Small intestine (tissue), 7 donors: Measurements from ENCODE around the gene NKD1. TPM values are rescaled to one million over a fixed set of nuclear protein-coding genes. Genes with fewer than 3 reads are reported as not detected.

Experiments
- DNase-seq, 2 donors: peaks; one replicate each; pipeline versions ENCODE4 v3.0.0 to v3.0.0-alpha.2; 2013
- FAIRE-seq: peaks from 2 replicates; lab custom pipeline; 2012; peaks lifted over from hg19 to GRCh38; lab: Jason Lieb, UNC
- H3K27ac ChIP-seq, 3 donors: one replicate each; pipeline ENCODE4 v1.5.1; 2013; ENCODE audit warnings: low read length in 2 of 3, mild to moderate bottlenecking in 2 of 3, control low read depth in 1 of 3, inconsistent platforms in 1 of 3, low read depth in 1 of 3, moderate library complexity in 1 of 3
- H3K27me3 ChIP-seq, 3 donors: one replicate each; pipeline ENCODE4 v1.6.1; 2013; ENCODE audit warnings: low read length in 3 of 3, inconsistent platforms in 1 of 3; ENCODE audit not compliant: control insufficient read depth in 3 of 3, insufficient read depth in 3 of 3
- H3K36me3 ChIP-seq, 3 donors: one replicate each; pipeline ENCODE4 v1.6.1; 2013; ENCODE audit warnings: low read length in 3 of 3, inconsistent platforms in 1 of 3, low read depth in 1 of 3, mild to moderate bottlenecking in 1 of 3, moderate library complexity in 1 of 3; ENCODE audit not compliant: control insufficient read depth in 3 of 3, insufficient read depth in 2 of 3
- H3K4me1 ChIP-seq, 3 donors: one replicate each; pipeline ENCODE4 v1.6.1; 2013; ENCODE audit warnings: low read length in 2 of 3, inconsistent platforms in 1 of 3, low read depth in 1 of 3, mild to moderate bottlenecking in 1 of 3, moderate library complexity in 1 of 3; ENCODE audit not compliant: control insufficient read depth in 3 of 3, insufficient read depth in 2 of 3
- H3K4me3 ChIP-seq, 3 donors: one replicate each; pipeline ENCODE4 v1.5.1; 2013; ENCODE audit warnings: low read length in 3 of 3, control low read depth in 1 of 3, inconsistent platforms in 1 of 3, low read depth in 1 of 3, mild to moderate bottlenecking in 1 of 3, moderate library complexity in 1 of 3
- H3K9me3 ChIP-seq, 2 donors: one replicate each; pipeline ENCODE4 v1.6.1; 2013; ENCODE audit warnings: low read depth in 1 of 2, low read length in 1 of 2; ENCODE audit not compliant: control insufficient read depth in 2 of 2, insufficient read depth in 1 of 2
- WGBS, 3 donors: extraction: QIAGEN DNeasy Blood & Tissue Kit; methylation state at CpG; one replicate each; pipeline ENCODE4 v1.1.7; 2013; 5-methylcytosine and 5-hydroxymethylcytosine counted together
- polyA plus RNA-seq, 4 donors: library from polyadenylated mRNA; stranded (reverse) in 3 of 4; unstranded in 1 of 4; fragments of 200-250 nt in 3 of 4; fragments of 120-200 nt in 1 of 4; gene quantifications; one replicate each; pipeline versions ENCODE4 v1.2.1 to v1.2.3, GENCODE V29; 2013
- donor health status: healthy with polysubstance abuse.
- donor health status: control.
- donor health status: control.
- donor health status: Bipolar disorder and iron deficiency.
- donor health status: healthy.

The NKD1 gene
- polyA plus RNA-seq, 4 donors, result 0.22 to 2.9 (median 1.3) TPM

DNA sequence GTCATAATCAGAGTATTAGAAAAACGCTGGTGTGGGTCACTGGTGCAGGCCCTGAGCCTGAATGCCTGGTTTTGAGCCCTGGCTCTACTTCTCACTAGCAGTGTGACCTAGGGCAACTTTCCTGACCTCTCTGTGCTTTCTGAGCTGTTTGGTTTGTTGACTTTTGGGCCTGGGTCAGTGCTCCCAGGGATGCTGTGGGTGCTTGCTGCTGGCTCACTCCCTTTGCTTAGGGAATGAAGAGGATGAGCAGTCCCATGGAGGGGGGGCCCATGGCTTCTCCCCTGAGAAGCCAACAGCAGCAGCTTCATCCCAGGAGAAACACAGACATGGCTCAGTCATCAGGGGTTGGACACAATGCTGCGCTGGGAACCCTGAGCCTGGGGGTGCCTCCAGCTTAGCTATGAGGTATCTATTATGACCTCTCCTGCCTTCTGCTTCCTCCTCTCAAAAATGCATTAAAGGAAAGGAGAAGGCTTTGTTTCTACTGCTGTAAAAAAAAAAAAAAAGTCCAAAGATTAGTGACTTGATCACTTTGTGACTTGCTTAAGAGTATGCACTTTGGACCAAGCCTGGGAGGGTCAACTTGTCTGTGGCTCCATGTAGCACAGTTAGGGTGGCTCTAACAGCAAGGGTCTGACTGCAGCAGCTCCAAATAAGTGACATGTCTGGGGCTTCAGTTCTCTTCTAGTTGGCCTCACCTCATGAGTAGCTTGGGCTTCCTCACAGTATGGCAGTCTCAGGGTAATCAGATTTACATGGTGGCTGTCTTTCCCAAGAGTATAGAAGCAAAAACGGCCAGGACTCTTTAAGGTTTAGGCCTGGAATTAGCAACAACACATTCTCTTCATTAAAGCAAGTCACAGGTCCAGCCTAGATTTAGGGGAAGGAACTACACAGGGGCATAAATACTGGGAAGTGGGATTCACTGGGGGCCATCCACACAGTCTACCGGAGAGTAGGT is 13.0 kb downstream of the NKD1 start:
- Histone ChIP-seq H3K4me1 (peaks cover 0 to 8% (median 0%) of the 10 kb centered on the region in 3 donors), H3K36me3 (peaks cover 0 to 17% (median 0%) of the 10 kb centered on the region in 3 donors), H3K4me3 (no peak overlapping the region), H3K9me3 (peaks cover 0 to 12% of the 10 kb centered on the region in 2 donors), H3K27ac (peak overlapping the region in 1 of 3 donors; percentile 51), H3K27me3 (no peaks in the 10 kb centered on the region)
- peak; percentile 49 to 81 for DNase-seq
- 77 to 86% (median 82%) methylated on average over 4 of the region's 4 CpGs for whole genome bisulfite sequencing, 3 donors
- FAIRE-seq, result no peak

DNA sequence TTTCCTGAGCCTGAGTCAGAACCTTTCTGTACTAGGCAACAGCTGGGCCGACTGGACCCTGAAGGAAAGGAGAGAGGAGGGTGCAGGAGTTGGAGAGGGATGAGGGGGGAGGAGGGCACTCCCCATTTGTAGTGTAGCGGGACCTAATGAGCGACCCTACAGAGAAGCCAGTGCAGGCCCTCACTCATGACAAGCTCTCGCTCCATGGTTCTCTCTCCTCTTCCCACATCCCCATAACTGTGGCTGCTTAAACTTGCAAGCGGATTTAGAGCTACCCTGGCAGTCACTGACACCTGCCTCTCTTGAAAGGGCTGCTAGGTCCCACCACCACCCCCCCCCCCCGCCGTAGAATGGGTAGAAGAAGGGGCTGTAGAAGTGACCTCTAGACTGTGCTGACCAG is 14.5 kb downstream of the NKD1 start:
- DNase-seq (no peak), FAIRE-seq (no peak)
- peaks cover 0 to 8% (median 0%) of the 10 kb centered on the region in 3 donors for H3K4me1 ChIP-seq
- no peak overlapping the region for H3K27ac ChIP-seq
- H3K4me3 ChIP-seq, result no peak overlapping the region
- WGBS, 3 donors, result 85 to 94% (median 91%) methylated on average over 7 of the region's 7 CpGs
- H3K9me3 ChIP-seq, result peaks cover 0 to 12% of the 10 kb centered on the region in 2 donors
- peaks cover 0 to 19% (median 0%) of the 10 kb centered on the region in 3 donors for H3K36me3 ChIP-seq
- H3K27me3 ChIP-seq, result no peaks in the 10 kb centered on the region

DNA sequence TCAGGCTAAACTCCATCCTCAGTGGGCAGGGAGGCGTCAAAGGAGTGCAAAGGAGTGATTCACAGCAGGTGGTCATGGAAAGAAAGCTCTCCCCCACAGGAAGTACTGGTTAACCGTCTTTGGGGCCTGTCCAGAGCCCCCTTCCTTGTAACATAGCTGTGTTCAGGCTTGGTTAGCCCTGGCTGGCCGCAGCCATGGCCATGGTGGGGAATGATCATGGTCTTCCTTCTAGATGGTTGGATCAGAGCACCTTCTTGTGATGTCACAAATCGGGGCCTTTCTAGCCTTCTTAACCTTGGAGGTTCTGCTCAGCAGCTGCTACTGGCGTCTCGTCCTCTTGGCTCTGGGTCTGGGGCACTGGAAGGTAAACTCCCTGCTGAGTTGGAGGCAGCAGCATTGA is 15.8 kb downstream of the NKD1 start:
- FAIRE-seq (no peak), DNase-seq (no peak)
- Histone ChIP-seq H3K36me3 (peaks cover 0 to 17% (median 0%) of the 10 kb centered on the region in 3 donors), H3K9me3 (peaks cover 0 to 12% of the 10 kb centered on the region in 2 donors), H3K4me1 (peaks cover 0 to 8% (median 0%) of the 10 kb centered on the region in 3 donors), H3K4me3 (no peak overlapping the region), H3K27me3 (no peaks in the 10 kb centered on the region), H3K27ac (no peak overlapping the region)
- 71 to 84% (median 84%) methylated on average over 6 of the region's 6 CpGs for WGBS, 3 donors

DNA sequence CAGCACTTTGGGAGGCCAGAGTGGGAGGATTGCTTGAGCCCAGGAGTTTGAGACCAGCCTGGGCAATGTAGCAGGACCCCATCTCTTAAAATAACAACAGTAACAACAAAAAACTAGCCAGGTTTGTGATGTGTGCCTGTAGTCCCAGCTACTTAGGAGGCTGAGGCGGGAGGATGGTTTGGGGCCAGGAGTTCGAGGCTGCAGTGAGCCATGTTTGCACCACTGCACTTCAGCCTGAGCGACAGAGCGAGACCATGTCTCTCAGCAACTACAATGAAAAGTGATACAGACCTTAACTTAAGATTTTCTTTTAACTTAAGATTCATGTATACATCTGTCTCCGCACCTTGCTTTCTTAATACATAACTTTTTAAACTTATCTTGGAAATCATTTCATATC is 17.2 kb downstream of the NKD1 start:
- no peak overlapping the region for H3K4me3 ChIP-seq
- DNase-seq, result no peak
- no peak overlapping the region for H3K27ac ChIP-seq
- WGBS, 3 donors, result 94 to 97% (median 96%) methylated on average over 5 of the region's 5 CpGs
- no peaks in the 10 kb centered on the region for H3K27me3 ChIP-seq
- H3K4me1 ChIP-seq, result peaks cover 0 to 8% (median 0%) of the 10 kb centered on the region in 3 donors
- peaks cover 0 to 12% of the 10 kb centered on the region in 2 donors for H3K9me3 ChIP-seq
- FAIRE-seq, result no peak
- peaks cover 0 to 15% (median 0%) of the 10 kb centered on the region in 3 donors for H3K36me3 ChIP-seq

DNA sequence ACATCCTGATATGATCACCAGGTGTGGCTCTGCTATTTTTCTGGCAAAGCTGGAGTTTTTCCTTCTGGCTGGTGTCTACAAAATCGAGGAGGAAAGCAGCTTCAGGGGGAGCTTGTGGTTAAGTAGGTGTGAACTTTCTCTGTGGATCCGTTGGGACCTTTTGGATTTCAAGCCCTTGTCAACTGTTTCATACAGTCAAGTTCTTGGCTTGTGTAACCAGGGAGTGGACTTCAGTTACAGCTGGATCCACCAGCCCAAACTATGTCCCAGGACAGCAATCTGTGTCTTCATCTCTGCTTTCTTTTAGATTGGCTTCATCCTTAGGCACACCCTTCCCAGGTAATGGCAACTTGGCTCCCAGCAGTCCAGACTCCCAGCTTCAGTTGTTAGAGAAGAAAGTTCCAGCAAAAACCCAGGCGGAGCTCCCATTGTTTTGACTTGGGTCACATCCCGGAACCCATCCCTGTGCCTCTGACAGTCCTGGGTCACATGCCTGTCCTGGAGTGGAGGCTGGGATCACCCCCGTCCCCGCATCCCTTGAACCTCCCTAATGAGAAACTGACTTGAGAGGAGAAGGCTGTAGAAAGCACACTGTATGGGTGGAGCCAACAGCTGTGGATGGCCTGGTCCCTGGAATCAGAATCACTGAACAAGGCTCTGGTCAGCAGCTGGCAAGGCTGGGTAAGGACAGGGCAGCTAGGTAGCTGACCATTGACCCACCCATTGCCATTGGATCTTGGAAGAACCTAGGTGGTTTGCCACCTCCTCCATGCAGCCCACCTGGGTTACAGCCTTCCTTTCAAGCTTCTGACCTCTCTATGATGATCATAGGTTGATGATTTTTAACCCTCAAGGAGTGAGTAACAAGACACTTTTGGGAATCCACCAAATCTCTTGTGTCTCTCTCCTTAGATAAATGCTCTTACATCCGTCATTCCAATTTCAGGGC is 18.1 kb downstream of the NKD1 start:
- 85 to 87% (median 86%) methylated on average over 7 of the region's 7 CpGs for WGBS, 3 donors
- no peak for FAIRE-seq
- H3K27me3 ChIP-seq, result no peaks in the 10 kb centered on the region
- no peak for DNase-seq
- H3K4me3 ChIP-seq, result no peak overlapping the region
- peaks cover 0 to 7% of the 10 kb centered on the region in 2 donors for H3K9me3 ChIP-seq
- H3K4me1 ChIP-seq, result peaks cover 0 to 5% (median 0%) of the 10 kb centered on the region in 3 donors
- no peak overlapping the region for H3K27ac ChIP-seq
- peaks cover 0 to 11% (median 0%) of the 10 kb centered on the region in 3 donors for H3K36me3 ChIP-seq

DNA sequence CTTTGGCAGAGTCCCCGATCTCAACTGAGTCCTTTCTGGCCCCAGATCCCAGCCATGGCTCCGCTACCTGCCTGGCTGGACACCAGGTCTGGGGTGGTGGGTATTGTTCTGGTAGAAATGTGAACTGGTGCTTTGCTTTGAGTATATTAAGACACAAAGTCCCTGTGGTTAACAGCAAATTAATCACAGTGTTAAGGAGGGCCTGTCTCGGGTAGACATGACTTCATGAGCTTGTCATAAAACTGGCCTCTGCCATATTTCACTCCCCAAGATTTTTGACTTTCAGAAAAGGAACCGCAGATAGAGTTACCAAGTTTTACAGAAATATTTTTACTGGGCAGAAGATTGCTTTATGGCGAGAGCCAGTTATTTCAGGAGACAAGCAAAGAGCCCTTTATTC is 19.5 kb downstream of the NKD1 start:
- FAIRE-seq (no peak), DNase-seq (no peak)

DNA sequence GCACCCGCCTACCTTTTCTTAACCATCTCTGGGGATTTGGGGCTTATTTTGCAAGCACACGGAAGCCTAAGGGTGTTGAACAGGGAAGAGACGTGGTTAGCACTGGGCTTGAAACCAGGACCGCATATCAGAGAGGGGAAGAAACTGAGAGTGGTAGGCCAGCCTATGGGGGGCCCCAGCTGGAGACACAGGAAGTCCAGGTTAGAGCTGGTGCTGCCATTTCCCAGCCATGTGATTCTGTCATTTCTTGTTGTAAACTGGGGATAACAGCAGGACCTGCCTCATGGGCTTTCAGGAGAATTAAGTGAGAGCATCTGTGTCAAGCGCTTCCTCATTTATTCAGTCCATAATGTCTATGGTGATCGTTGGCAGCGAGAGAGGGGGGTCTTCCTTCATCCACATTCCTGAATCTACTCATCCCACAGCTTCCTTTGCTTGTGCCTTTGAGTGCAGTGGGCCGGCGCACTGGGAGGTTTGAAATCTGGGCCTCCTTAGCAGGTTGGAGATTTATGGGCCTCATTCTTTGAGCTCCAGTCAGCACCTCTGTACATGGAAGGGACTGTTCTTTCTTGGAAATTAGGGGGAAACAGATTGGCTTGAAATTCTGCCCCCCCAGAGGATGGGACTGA is 20.1 kb downstream of the NKD1 start:
- Histone ChIP-seq H3K9me3 (no peaks in the 10 kb centered on the region), H3K27me3 (no peaks in the 10 kb centered on the region), H3K4me1 (no peaks in the 10 kb centered on the region), H3K27ac (no peak overlapping the region), H3K4me3 (no peak overlapping the region), H3K36me3 (peaks cover 0 to 8% (median 0%) of the 10 kb centered on the region in 3 donors)
- WGBS, 3 donors, result 78 to 93% (median 87%) methylated on average over 9 of the region's 9 CpGs
- FAIRE-seq (no peak), DNase-seq (no peak)

More for the DNA sequence above, 19.5 kb downstream of the NKD1 start:
- Histone ChIP-seq H3K27me3 (no peaks in the 10 kb centered on the region), H3K36me3 (peaks cover 0 to 8% (median 0%) of the 10 kb centered on the region in 3 donors), H3K27ac (no peak overlapping the region), H3K9me3 (no peaks in the 10 kb centered on the region), H3K4me1 (no peaks in the 10 kb centered on the region), H3K4me3 (no peak overlapping the region)
- WGBS, 3 donors, result 84 to 88% (median 85%) methylated on average over 5 of the region's 5 CpGs
